Measurements from ENCODE around the gene CREBRF.
"Not testable (repeated sequence)": the region's sequence is repeated elsewhere in the genome, so short reads cannot be mapped to it uniquely, and the experiment has no call there.

The CREBRF gene

GRCh38 chr5:173152547-173152946 lies 96.4 kb downstream of the CREBRF start:
- ATAC-seq (ENCODE audit: low read depth), result no peak
- Histone ChIP-seq H3K9me3 (ENCODE audit: severe bottlenecking) (no peaks in the 10 kb centered on the region), H3K27me3 (ENCODE audit: insufficient read depth, poor library complexity, severe bottlenecking) (no peaks in the 10 kb centered on the region), H3K4me1 (ENCODE audit: insufficient read depth, poor library complexity, severe bottlenecking) (no peaks in the 10 kb centered on the region), H3K36me3 (ENCODE audit: low read depth) (peaks cover 62% of the 10 kb centered on the region), H3K27ac (ENCODE audit: poor library complexity, severe bottlenecking) (no peak overlapping the region), H3K4me3 (ENCODE audit: severe bottlenecking) (no peak overlapping the region)
- no peak for TF ChIP-seq CTCF (IDR thresholded peaks at IDR 0.05; ENCODE audit: poor library complexity, severe bottlenecking)
- DNase-seq (ENCODE audit: low spot score), result no peak

- Histone ChIP-seq H3K9me3 (ENCODE audit: severe bottlenecking) (no peaks in the 10 kb centered on the region), H3K36me3 (ENCODE audit: low read depth) (peaks cover 58% of the 10 kb centered on the region), H3K27me3 (ENCODE audit: insufficient read depth, poor library complexity, severe bottlenecking) (no peaks in the 10 kb centered on the region), H3K27ac (ENCODE audit: poor library complexity, severe bottlenecking) (no peak overlapping the region), H3K4me1 (ENCODE audit: insufficient read depth, poor library complexity, severe bottlenecking) (no peaks in the 10 kb centered on the region), H3K4me3 (ENCODE audit: severe bottlenecking) (no peak overlapping the region)
- DNase-seq (ENCODE audit: low spot score) (no peak), ATAC-seq (ENCODE audit: low read depth) (no peak)
- no peak for TF ChIP-seq CTCF (IDR thresholded peaks at IDR 0.05; ENCODE audit: poor library complexity, severe bottlenecking)
Observed at GRCh38 chr5:173153842-173154241, 97.7 kb downstream of the CREBRF start.

- H3K9me3 ChIP-seq (ENCODE audit: severe bottlenecking); H3K27ac ChIP-seq (ENCODE audit: poor library complexity, severe bottlenecking); DNase-seq (ENCODE audit: low spot score); H3K27me3 ChIP-seq (ENCODE audit: insufficient read depth, poor library complexity, severe bottlenecking); H3K4me1 ChIP-seq (ENCODE audit: insufficient read depth, poor library complexity, severe bottlenecking); H3K4me3 ChIP-seq (ENCODE audit: severe bottlenecking): not testable (repeated sequence)
- H3K36me3 ChIP-seq (ENCODE audit: low read depth), result peaks cover 58% of the 10 kb centered on the region
- peak; percentile 96 for ATAC-seq (ENCODE audit: low read depth)
Observed at GRCh38 chr5:173154619-173155018, 98.5 kb downstream of the CREBRF start.

- no peak for ATAC-seq (ENCODE audit: low read depth)
- Histone ChIP-seq H3K9me3 (ENCODE audit: severe bottlenecking) (no peaks in the 10 kb centered on the region), H3K4me3 (ENCODE audit: severe bottlenecking) (no peak overlapping the region), H3K4me1 (ENCODE audit: insufficient read depth, poor library complexity, severe bottlenecking) (no peaks in the 10 kb centered on the region), H3K27ac (ENCODE audit: poor library complexity, severe bottlenecking) (no peak overlapping the region), H3K36me3 (ENCODE audit: low read depth) (peaks cover 61% of the 10 kb centered on the region), H3K27me3 (ENCODE audit: insufficient read depth, poor library complexity, severe bottlenecking) (no peaks in the 10 kb centered on the region)
- no peak for DNase-seq (ENCODE audit: low spot score)
- no peak for TF ChIP-seq CTCF (IDR thresholded peaks at IDR 0.05; ENCODE audit: poor library complexity, severe bottlenecking)
Observed at GRCh38 chr5:173155912-173156311, 99.8 kb downstream of the CREBRF start.

- Histone ChIP-seq H3K4me3 (ENCODE audit: severe bottlenecking) (no peak overlapping the region), H3K27me3 (ENCODE audit: insufficient read depth, poor library complexity, severe bottlenecking) (no peaks in the 10 kb centered on the region), H3K9me3 (ENCODE audit: severe bottlenecking) (no peaks in the 10 kb centered on the region), H3K4me1 (ENCODE audit: insufficient read depth, poor library complexity, severe bottlenecking) (no peaks in the 10 kb centered on the region), H3K36me3 (ENCODE audit: low read depth) (peaks cover 64% of the 10 kb centered on the region), H3K27ac (ENCODE audit: poor library complexity, severe bottlenecking) (no peak overlapping the region)
- DNase-seq (ENCODE audit: low spot score) (no peak), ATAC-seq (ENCODE audit: low read depth) (no peak)
- TF ChIP-seq CTCF (IDR thresholded peaks at IDR 0.05; ENCODE audit: poor library complexity, severe bottlenecking), result no peak
Observed at GRCh38 chr5:173158366-173158765, 102.2 kb downstream of the CREBRF start.
